Naive thymus-derived CD4-positive, alpha-beta T cell (primary cell): ENCODE measurements around the gene SCN7A. TPM values are rescaled to one million over a fixed set of nuclear protein-coding genes. Genes with fewer than 3 reads are reported as not detected.

Experiments used
- ATAC-seq: fragments of 150-1000 bp; cut with Tn5 transposase; 2 replicates; pipeline ENCODE4 v1.10.0; 2021; ENCODE audit warnings: mild to moderate bottlenecking, moderate library complexity
- CTCF ChIA-PET: fragments of 350-600 bp; sonication (Branson Sonifier 250); formaldehyde crosslinking; loops from one replicate; lab custom pipeline; 2021; ENCODE audit warnings: antibody characterized with exemption; lab: Charles Lee
- POLR2A ChIA-PET: fragments of 350-600 bp; sonication (Branson Sonifier 250); formaldehyde crosslinking; loops from one replicate; lab custom pipeline; 2021; ENCODE audit warnings: antibody characterized with exemption, inconsistent platforms; lab: Charles Lee
- DNase-seq, 9 donors: peaks; one replicate each; pipeline versions ENCODE4 v3.0.0 to v3.0.0-alpha.2; 2020 to 2022; ENCODE audit warnings: mixed read lengths in 1 of 9
- H3K27ac ChIP-seq: one replicate; pipeline ENCODE4 v1.7.0; 2013; ENCODE audit warnings: mild to moderate bottlenecking, low read depth, low read length, moderate library complexity
- H3K27me3 ChIP-seq, 2 donors: one replicate each; pipeline ENCODE4 v1.7.0; 2013; ENCODE audit warnings: low read length in 2 of 2, mild to moderate bottlenecking in 2 of 2, moderate library complexity in 2 of 2; ENCODE audit not compliant: control insufficient read depth in 2 of 2, insufficient read depth in 2 of 2
- H3K36me3 ChIP-seq, 3 experiments: 1 replicate in 2 of 3; 2 replicates in 1 of 3; pipeline ENCODE4 v1.7.0; 2013; ENCODE audit warnings: low read length in 3 of 3, mild to moderate bottlenecking in 3 of 3, moderate library complexity in 1 of 3; ENCODE audit not compliant: insufficient read depth in 3 of 3, control insufficient read depth in 2 of 3
- H3K4me1 ChIP-seq, 2 donors: one replicate each; pipeline ENCODE4 v1.7.0; 2013; ENCODE audit warnings: low read length in 2 of 2, mild to moderate bottlenecking in 2 of 2, moderate library complexity in 1 of 2; ENCODE audit not compliant: control insufficient read depth in 2 of 2, insufficient read depth in 2 of 2
- H3K4me3 ChIP-seq: 2 replicates; pipeline ENCODE4 v1.7.0; 2013; ENCODE audit warnings: mild to moderate bottlenecking, low read length
- H3K9me3 ChIP-seq, 3 experiments: 1 replicate in 2 of 3; 2 replicates in 1 of 3; pipeline ENCODE4 v1.7.0; 2013; ENCODE audit warnings: low read length in 3 of 3; ENCODE audit not compliant: control insufficient read depth in 2 of 3
- H3K27ac Mint-ChIP-seq, 9 donors: one replicate each; pipeline ENCODE4 v1.8.0; 2020 to 2022; ENCODE audit warnings: mixed read lengths in 9 of 9, mild to moderate bottlenecking in 8 of 9, moderate library complexity in 5 of 9, inconsistent platforms in 2 of 9
- H3K27me3 Mint-ChIP-seq, 5 donors: one replicate each; pipeline ENCODE4 v1.8.0; 2021 to 2022; ENCODE audit warnings: mixed read lengths in 5 of 5, mild to moderate bottlenecking in 1 of 5
- H3K36me3 Mint-ChIP-seq, 5 donors: one replicate each; pipeline ENCODE4 v1.8.0; 2020 to 2022; ENCODE audit warnings: mixed read lengths in 5 of 5, mild to moderate bottlenecking in 3 of 5, inconsistent platforms in 1 of 5
- H3K4me1 Mint-ChIP-seq, 7 donors: one replicate each; pipeline ENCODE4 v1.8.0; 2020 to 2022; ENCODE audit warnings: mixed read lengths in 7 of 7, mild to moderate bottlenecking in 3 of 7, inconsistent platforms in 1 of 7
- H3K4me3 Mint-ChIP-seq, 10 donors: one replicate each; pipeline ENCODE4 v1.8.0; 2020 to 2022; ENCODE audit warnings: mild to moderate bottlenecking in 10 of 10, mixed read lengths in 10 of 10, moderate library complexity in 6 of 10, inconsistent platforms in 2 of 10
- H3K9me3 Mint-ChIP-seq, 11 donors: one replicate each; pipeline ENCODE4 v1.8.0; 2020 to 2022; ENCODE audit warnings: mixed read lengths in 11 of 11, mild to moderate bottlenecking in 4 of 11, inconsistent platforms in 1 of 11, moderate library complexity in 1 of 11
- intact Hi-C, 2 donors: fragments of 100-400 bp; cut with micrococcal nuclease; formaldehyde crosslinking; loops; one replicate each; pipeline ENCODE4 v1.15.1; 2023
- polyA plus RNA-seq, 2 donors: library from polyadenylated mRNA; unstranded; fragments of 300-500 nt; fragmentation: Illumina TruSeq; gene quantifications; one replicate each; pipeline ENCODE4 v1.2.3, GENCODE V29; 2021
- total RNA-seq, 6 experiments: library from RNA in 5 of 6; stranded (reverse) in 5 of 6; gene quantifications; 1 replicate in 5 of 6; 2 replicates in 1 of 6; pipeline ENCODE4 v1.2.3 and lab custom pipeline; 2021 to 2026

Gene SCN7A
- total and polyA plus RNA-seq, 7 experiments from 2014 or later = 0.05 TPM; not detected in 6

- H3K9me3 Mint-ChIP-seq = no peaks in the 10 kb centered on the region
Measured at GRCh38 chr2:166518634-166519390, 24.8 kb upstream of the SCN7A start.

GRCh38 chr2:166517533-166518061, 23.5 kb upstream of the SCN7A start:
- DNase-seq (no peak), ATAC-seq (no peak)
- Mint-ChIP-seq H3K4me3 (no peak overlapping the region), H3K9me3 (no peaks in the 10 kb centered on the region), H3K27me3 (peaks cover 0 to 3% (median 0%) of the 10 kb centered on the region in 5 donors), H3K4me1 (no peaks in the 10 kb centered on the region), H3K36me3 (no peaks in the 10 kb centered on the region), H3K27ac (no peak overlapping the region)
- Histone ChIP-seq H3K27me3 (no peaks in the 10 kb centered on the region), H3K4me1 (no peaks in the 10 kb centered on the region), H3K36me3 (no peaks in the 10 kb centered on the region), H3K27ac (no peak overlapping the region), H3K4me3 (no peak overlapping the region), H3K9me3 (no peaks in the 10 kb centered on the region)
- POLR2A ChIA-PET = no interaction called here
- CTCF ChIA-PET = no interaction called here
- intact Hi-C loops = no loop called here

More at GRCh38 chr2:166518634-166519390, 24.8 kb upstream of the SCN7A start:
- intact Hi-C loops = no loop called here
- Histone ChIP-seq H3K27ac (no peak overlapping the region), H3K27me3 (no peaks in the 10 kb centered on the region), H3K4me1 (no peaks in the 10 kb centered on the region), H3K36me3 (no peaks in the 10 kb centered on the region), H3K4me3 (no peak overlapping the region), H3K9me3 (no peaks in the 10 kb centered on the region)
- POLR2A ChIA-PET = no interaction called here
- Mint-ChIP-seq H3K36me3 (no peaks in the 10 kb centered on the region), H3K4me1 (no peaks in the 10 kb centered on the region), H3K27ac (no peak overlapping the region), H3K27me3 (peaks cover 0 to 7% (median 0%) of the 10 kb centered on the region in 5 donors), H3K4me3 (no peak overlapping the region)
- ATAC-seq (no peak), DNase-seq (no peak)
- CTCF ChIA-PET = no interaction called here

GRCh38 chr2:166516712-166517303, 22.8 kb upstream of the SCN7A start:
- no peaks in the 10 kb centered on the region for H3K9me3 ChIP-seq
- DNase-seq (no peak), ATAC-seq (no peak)
- H3K4me3 ChIP-seq = no peak overlapping the region
- H3K36me3 Mint-ChIP-seq = no peaks in the 10 kb centered on the region
- no peak overlapping the region for H3K4me3 Mint-ChIP-seq
- ChIA-PET CTCF (interaction anchor here (0.5 kb wide), 1 partner anchor 44 kb away, joined by 3 read pairs; no protein-coding TSS in a partner anchor), POLR2A (no interaction called here)
- H3K27me3 ChIP-seq = no peaks in the 10 kb centered on the region
- H3K4me1 ChIP-seq = no peaks in the 10 kb centered on the region
- no peaks in the 10 kb centered on the region for H3K4me1 Mint-ChIP-seq
- no peaks in the 10 kb centered on the region for H3K9me3 Mint-ChIP-seq
- no peak overlapping the region for H3K27ac ChIP-seq
- intact Hi-C loops = loop anchor here in 1 of 2 donors (1.0 kb wide), 1 partner anchor 156 kb away; no protein-coding TSS in a partner anchor
- no peaks in the 10 kb centered on the region for H3K36me3 ChIP-seq
- no peak overlapping the region for H3K27ac Mint-ChIP-seq
- peaks cover 0 to 3% (median 0%) of the 10 kb centered on the region in 5 donors for H3K27me3 Mint-ChIP-seq

- DNase-seq (no peak), ATAC-seq (no peak)
- Histone ChIP-seq H3K27ac (no peak overlapping the region), H3K9me3 (no peaks in the 10 kb centered on the region), H3K27me3 (no peaks in the 10 kb centered on the region), H3K36me3 (no peaks in the 10 kb centered on the region), H3K4me3 (no peak overlapping the region), H3K4me1 (no peaks in the 10 kb centered on the region)
- Mint-ChIP-seq H3K27me3 (peaks cover 0 to 8% (median 0%) of the 10 kb centered on the region in 5 donors), H3K9me3 (no peaks in the 10 kb centered on the region), H3K4me3 (no peak overlapping the region), H3K4me1 (no peaks in the 10 kb centered on the region), H3K27ac (no peak overlapping the region), H3K36me3 (no peaks in the 10 kb centered on the region)
- POLR2A ChIA-PET = no interaction called here
- intact Hi-C loops = no loop called here
- CTCF ChIA-PET = no interaction called here
Measured at GRCh38 chr2:166513952-166514351, 19.9 kb upstream of the SCN7A start.

GRCh38 chr2:166499281-166499680, 5.2 kb upstream of the SCN7A start:
- peaks cover 0 to 1% (median 0%) of the 10 kb centered on the region in 5 donors for H3K27me3 Mint-ChIP-seq
- no peak overlapping the region for H3K27ac Mint-ChIP-seq
- intact Hi-C loops = no loop called here

GRCh38 chr2:166491461-166491860, 2.6 kb downstream of the SCN7A start:
- CTCF ChIA-PET = no interaction called here
- Mint-ChIP-seq H3K27ac (no peak overlapping the region), H3K4me3 (no peak overlapping the region), H3K27me3 (peaks cover 0 to 4% (median 0%) of the 10 kb centered on the region in 5 donors), H3K36me3 (no peaks in the 10 kb centered on the region), H3K4me1 (no peaks in the 10 kb centered on the region), H3K9me3 (peaks cover 0 to 2% (median 0%) of the 10 kb centered on the region in 11 donors)
- no peaks in the 10 kb centered on the region for H3K4me1 ChIP-seq
- ATAC-seq (no peak), DNase-seq (no peak)
- no peaks in the 10 kb centered on the region for H3K36me3 ChIP-seq
- POLR2A ChIA-PET = no interaction called here
- intact Hi-C loops = no loop called here
- no peak overlapping the region for H3K4me3 ChIP-seq
- no peaks in the 10 kb centered on the region for H3K9me3 ChIP-seq
- H3K27ac ChIP-seq = no peak overlapping the region
- no peaks in the 10 kb centered on the region for H3K27me3 ChIP-seq

More at GRCh38 chr2:166499281-166499680, 5.2 kb upstream of the SCN7A start:
- ATAC-seq (no peak), DNase-seq (no peak)
- ChIA-PET CTCF (no interaction called here), POLR2A (no interaction called here)
- Mint-ChIP-seq H3K36me3 (no peaks in the 10 kb centered on the region), H3K9me3 (peaks cover 0 to 3% (median 0%) of the 10 kb centered on the region in 11 donors), H3K4me3 (no peak overlapping the region), H3K4me1 (no peaks in the 10 kb centered on the region)
- H3K9me3 ChIP-seq = no peaks in the 10 kb centered on the region
- H3K36me3 ChIP-seq = no peaks in the 10 kb centered on the region
- no peaks in the 10 kb centered on the region for H3K27me3 ChIP-seq
- no peaks in the 10 kb centered on the region for H3K4me1 ChIP-seq
- H3K27ac ChIP-seq = no peak overlapping the region
- no peak overlapping the region for H3K4me3 ChIP-seq
